HFFc6 (cell line): ENCODE measurements around the gene ZDHHC11. TPM values are rescaled to one million over a fixed set of nuclear protein-coding genes. Genes with fewer than 3 reads are reported as not detected.

Source experiments
- DNase-seq: peaks from one replicate; pipeline ENCODE4 v3.0.0-alpha.2; 2018
- H3K27ac Mint-ChIP-seq: 2 replicates; pipeline ENCODE4 v1.8.0; 2020; ENCODE audit warnings: mild to moderate bottlenecking, mixed read lengths
- H3K27me3 Mint-ChIP-seq: 2 replicates; pipeline ENCODE4 v1.8.0; 2021; ENCODE audit warnings: mild to moderate bottlenecking, moderate library complexity, mixed read lengths; ENCODE audit not compliant: insufficient read depth
- H3K36me3 Mint-ChIP-seq: 2 replicates; pipeline ENCODE4 v1.8.0; 2021; ENCODE audit warnings: low read depth, mixed read lengths
- H3K4me1 Mint-ChIP-seq: 2 replicates; pipeline ENCODE4 v1.8.0; 2020; ENCODE audit warnings: low read depth, mixed read lengths
- H3K4me3 Mint-ChIP-seq: 2 replicates; pipeline ENCODE4 v1.8.0; 2020; ENCODE audit warnings: mild to moderate bottlenecking, moderate library complexity, mixed read lengths
- H3K9me3 Mint-ChIP-seq: 2 replicates; pipeline ENCODE4 v1.8.0; 2020; ENCODE audit warnings: mild to moderate bottlenecking, mixed read lengths
- total RNA-seq, 6 experiments: library from RNA; stranded (reverse); fragmentation: NEBNext Ultra II Directional; extraction: Animal tissue kit (Norgen Biotek cat#: 25700); gene quantifications; 2 replicates in 1 of 6; 3 replicates in 5 of 6; pipeline ENCODE4 v1.2.3, GENCODE V29; 2021
- TF ChIP-seq, protein P1 (sequence below): fragments of 200-600 bp; sonication (generic); IDR thresholded peaks from 2 replicates; pipeline ENCODE4 v1.5.0; 2021; ENCODE audit warnings: antibody characterized with exemption, mild to moderate bottlenecking

The ZDHHC11 gene
- total RNA-seq, 6 experiments from 2014 or later = 1.3 to 4.2 (median 1.8) TPM

DNA sequence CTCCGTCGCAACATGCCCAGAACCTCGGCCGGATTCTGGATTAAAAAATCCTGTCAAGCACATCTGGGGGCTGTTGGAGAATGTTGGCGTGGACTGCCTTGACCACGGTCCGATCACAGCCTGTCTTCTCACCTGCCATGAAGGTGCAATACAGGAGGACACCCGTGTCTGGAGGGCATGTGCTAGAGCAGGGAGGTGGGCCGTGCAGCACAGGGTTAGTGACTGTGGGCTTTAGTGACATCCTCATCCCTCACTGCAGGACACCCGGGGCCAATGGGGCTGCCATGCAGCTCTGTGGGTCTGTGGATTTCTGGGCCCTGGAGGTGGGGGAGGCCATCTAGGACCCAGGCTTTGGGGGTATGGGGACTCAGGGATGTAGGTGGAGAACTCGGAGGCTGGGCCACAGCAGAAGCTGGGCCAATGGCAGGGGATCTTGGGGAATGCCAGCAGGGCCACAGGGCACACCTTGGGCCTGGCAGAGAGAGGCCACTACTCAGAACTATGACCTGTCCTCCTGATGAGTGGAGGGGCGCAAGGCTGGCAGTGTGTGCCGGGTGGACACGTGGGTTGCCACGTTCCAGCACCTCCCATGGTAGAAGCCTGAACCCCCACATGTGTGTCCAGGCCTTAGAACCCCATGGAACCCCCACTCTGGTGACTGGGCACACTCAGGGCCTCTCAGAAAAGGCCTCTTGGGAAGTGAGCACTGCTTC lies 89.6 kb downstream of the ZDHHC11 start:
- Mint-ChIP-seq H3K4me1 (no peaks in the 10 kb centered on the region), H3K9me3 (peaks cover 10% of the 10 kb centered on the region; the same call in 1 of the 2 replicates), H3K27ac (no peak overlapping the region), H3K4me3 (no peak overlapping the region), H3K36me3 (no peaks in the 10 kb centered on the region), H3K27me3 (peaks cover 36% of the 10 kb centered on the region)
- TF ChIP-seq, protein P1, sequence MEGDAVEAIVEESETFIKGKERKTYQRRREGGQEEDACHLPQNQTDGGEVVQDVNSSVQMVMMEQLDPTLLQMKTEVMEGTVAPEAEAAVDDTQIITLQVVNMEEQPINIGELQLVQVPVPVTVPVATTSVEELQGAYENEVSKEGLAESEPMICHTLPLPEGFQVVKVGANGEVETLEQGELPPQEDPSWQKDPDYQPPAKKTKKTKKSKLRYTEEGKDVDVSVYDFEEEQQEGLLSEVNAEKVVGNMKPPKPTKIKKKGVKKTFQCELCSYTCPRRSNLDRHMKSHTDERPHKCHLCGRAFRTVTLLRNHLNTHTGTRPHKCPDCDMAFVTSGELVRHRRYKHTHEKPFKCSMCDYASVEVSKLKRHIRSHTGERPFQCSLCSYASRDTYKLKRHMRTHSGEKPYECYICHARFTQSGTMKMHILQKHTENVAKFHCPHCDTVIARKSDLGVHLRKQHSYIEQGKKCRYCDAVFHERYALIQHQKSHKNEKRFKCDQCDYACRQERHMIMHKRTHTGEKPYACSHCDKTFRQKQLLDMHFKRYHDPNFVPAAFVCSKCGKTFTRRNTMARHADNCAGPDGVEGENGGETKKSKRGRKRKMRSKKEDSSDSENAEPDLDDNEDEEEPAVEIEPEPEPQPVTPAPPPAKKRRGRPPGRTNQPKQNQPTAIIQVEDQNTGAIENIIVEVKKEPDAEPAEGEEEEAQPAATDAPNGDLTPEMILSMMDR = no peak
- DNase-seq = no peak

DNA sequence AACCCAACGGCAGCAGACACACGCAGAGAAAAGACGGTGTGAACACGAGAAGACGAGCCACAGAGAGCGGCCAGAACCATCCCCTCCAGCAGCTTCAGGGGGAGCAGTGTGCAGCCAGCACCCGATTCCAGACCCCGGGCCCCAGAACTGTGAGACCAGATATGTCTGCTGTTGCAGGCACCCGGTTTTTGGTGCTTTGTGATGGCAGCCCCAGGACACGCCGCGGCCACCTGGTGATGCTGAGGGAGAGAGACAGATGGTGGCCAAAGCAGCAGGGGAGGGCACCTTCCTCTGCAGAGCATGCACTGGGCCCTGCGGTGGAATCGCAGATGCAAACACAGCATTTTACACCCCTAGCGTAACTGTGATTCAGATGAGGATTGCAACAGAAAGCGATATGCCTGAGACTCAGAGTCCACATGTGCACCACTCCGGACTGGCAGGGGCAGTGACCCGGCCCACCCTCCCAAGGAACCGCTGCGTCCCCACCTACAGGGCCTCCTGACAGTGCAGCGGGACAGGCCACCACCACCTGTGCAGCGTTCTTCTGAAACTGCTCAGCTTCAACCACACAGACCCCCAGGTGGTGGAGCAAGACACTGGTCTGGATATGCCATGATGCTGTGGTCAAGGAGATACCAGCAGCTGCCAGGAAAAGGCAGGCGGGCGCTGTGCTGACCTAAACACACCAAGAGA lies 90.3 kb downstream of the ZDHHC11 start:
- Mint-ChIP-seq H3K4me1 (no peaks in the 10 kb centered on the region), H3K36me3 (no peaks in the 10 kb centered on the region), H3K27ac (no peak overlapping the region), H3K4me3 (no peak overlapping the region), H3K27me3 (peaks cover 40% of the 10 kb centered on the region), H3K9me3 (peaks cover 4% of the 10 kb centered on the region; the same call in 1 of the 2 replicates)
- TF ChIP-seq, protein P1 = no peak
- no peak for DNase-seq

DNA sequence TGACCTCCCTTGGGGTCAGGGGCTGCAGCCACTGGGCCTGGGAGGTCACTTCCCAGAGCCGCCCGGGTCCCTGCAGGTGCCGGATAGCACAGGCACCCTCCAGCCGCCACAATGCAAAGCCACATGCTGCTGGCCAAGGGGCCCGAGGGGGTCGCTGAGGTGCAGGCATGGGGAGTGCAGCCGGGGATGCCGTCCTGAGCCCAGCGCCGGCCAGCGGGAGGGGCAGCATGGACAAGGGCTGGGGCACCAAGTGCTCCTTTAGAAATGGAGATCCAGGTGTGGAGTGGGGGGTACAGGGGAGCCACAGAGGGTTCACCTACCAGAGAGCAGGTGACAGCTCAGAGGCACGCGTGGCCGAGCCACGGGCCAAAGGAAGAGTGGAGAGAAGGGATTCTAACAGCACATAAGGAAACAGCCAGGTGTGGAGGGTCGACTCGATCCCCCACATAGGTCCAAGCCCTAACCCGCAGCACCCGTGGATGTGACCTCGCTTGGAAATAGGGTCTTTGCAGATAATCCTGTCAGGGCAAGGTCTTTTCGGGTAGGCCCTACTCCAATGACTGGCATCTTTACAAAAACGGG lies 90.9 kb downstream of the ZDHHC11 start:
- TF ChIP-seq, protein P1 = no peak
- peaks cover 40% of the 10 kb centered on the region for H3K27me3 Mint-ChIP-seq
- DNase-seq = no peak
- no peaks in the 10 kb centered on the region for H3K4me1 Mint-ChIP-seq
- H3K36me3 Mint-ChIP-seq = no peaks in the 10 kb centered on the region
- H3K9me3 Mint-ChIP-seq = no peaks in the 10 kb centered on the region
- no peak overlapping the region for H3K4me3 Mint-ChIP-seq
- H3K27ac Mint-ChIP-seq = no peak overlapping the region

DNA sequence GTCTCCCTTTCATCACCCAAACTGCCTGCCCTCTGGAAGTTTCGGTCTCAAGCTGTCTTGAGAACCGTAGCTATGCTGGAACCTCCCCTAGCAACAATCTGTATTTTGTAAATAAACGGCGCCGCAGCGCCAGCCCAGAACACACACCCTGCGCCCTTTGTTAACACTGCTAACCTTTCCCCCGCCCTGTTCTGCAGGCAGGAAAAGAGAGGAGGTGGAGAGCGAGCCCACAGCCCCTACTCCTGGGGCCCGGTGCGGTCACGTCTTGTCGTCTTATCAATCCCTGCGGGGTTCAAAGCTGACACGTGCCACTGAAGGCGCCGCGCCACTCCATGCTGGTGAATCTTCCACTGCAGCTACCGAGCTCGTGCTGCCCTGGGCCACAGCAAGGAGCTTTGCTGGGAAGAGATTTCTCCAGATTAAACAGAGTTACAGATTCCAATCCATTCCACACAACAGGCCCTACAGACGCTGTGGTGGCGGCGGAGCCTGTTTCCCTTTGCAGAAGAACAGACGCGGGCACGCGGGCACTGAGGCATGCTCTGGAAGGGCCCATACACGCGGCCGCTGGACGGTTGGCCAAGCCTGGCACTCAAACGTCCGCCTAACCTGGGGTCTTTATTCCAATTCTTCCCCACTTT lies 91.6 kb downstream of the ZDHHC11 start:
- no peaks in the 10 kb centered on the region for H3K9me3 Mint-ChIP-seq
- no peak overlapping the region for H3K27ac Mint-ChIP-seq
- H3K27me3 Mint-ChIP-seq = peaks cover 40% of the 10 kb centered on the region
- H3K4me3 Mint-ChIP-seq = no peak overlapping the region
- TF ChIP-seq, protein P1 = no peak
- no peaks in the 10 kb centered on the region for H3K36me3 Mint-ChIP-seq
- H3K4me1 Mint-ChIP-seq = no peaks in the 10 kb centered on the region
- DNase-seq = no peak

DNA sequence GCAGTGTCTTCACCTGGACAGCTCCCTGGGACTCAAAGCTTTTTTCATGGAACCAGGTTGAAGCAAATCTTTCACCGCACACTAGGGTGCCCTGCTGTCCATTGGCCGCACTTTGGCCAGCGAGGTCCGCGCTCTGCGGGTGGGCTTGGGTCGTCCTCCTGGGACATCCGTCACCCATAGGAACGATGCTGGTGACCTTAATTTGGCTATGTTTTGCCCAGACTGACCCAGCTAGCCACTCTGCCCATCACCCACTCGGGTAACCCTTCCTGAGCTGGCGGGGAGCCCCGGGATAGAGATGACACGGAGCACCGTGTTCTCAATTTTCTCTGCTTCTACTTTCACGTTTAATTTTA lies 92.1 kb downstream of the ZDHHC11 start:
- Mint-ChIP-seq H3K4me1 (no peaks in the 10 kb centered on the region), H3K36me3 (no peaks in the 10 kb centered on the region), H3K27me3 (peaks cover 39% of the 10 kb centered on the region), H3K4me3 (no peak overlapping the region), H3K27ac (no peak overlapping the region), H3K9me3 (no peaks in the 10 kb centered on the region)
- TF ChIP-seq, protein P1 = no peak
- no peak for DNase-seq
